A673 (cell line): ENCODE measurements around the gene FGFR1OP2.

Experiments
- EZH2 ChIP-seq: fragments of 200-600 bp; sonication (generic); IDR thresholded peaks from 2 replicates; pipeline ENCODE4 v1.6.1; 2017; ENCODE audit warnings: borderline replicate concordance, low read depth, mild to moderate bottlenecking, mixed read lengths, antibody characterized with exemption, low read length; ENCODE audit not compliant: poor library complexity, severe bottlenecking
- TF ChIP-seq, protein P1 (sequence below): fragments of 300-800, 200-600 bp; sonication (generic); conservative IDR thresholded peaks from 2 replicates; pipeline ENCODE4 v1.5.1; 2017; ENCODE audit warnings: low read depth, mild to moderate bottlenecking, antibody characterized with exemption, low read length, moderate library complexity, mixed read lengths

DNA sequence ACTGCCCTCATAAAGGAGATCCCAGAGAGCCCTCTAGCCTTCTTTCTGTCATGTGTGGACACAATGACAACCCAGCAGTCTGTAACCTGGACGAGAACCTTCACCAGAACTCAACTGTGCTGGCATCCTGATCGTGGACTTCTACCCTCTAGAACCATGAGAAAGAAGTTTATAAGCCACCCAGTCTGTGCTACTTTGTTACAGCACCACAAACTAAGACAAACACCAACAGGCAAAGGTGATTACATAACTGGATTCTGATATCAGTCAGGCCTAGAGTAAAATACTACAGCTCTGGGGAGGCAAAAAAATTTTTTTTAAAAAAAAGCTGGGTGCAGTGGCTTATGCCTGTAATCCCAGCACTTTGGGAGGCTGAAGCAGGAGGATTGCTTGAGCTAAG lies 57.4 kb downstream of the FGFR1OP2 start:
- TF ChIP-seq, protein P1, sequence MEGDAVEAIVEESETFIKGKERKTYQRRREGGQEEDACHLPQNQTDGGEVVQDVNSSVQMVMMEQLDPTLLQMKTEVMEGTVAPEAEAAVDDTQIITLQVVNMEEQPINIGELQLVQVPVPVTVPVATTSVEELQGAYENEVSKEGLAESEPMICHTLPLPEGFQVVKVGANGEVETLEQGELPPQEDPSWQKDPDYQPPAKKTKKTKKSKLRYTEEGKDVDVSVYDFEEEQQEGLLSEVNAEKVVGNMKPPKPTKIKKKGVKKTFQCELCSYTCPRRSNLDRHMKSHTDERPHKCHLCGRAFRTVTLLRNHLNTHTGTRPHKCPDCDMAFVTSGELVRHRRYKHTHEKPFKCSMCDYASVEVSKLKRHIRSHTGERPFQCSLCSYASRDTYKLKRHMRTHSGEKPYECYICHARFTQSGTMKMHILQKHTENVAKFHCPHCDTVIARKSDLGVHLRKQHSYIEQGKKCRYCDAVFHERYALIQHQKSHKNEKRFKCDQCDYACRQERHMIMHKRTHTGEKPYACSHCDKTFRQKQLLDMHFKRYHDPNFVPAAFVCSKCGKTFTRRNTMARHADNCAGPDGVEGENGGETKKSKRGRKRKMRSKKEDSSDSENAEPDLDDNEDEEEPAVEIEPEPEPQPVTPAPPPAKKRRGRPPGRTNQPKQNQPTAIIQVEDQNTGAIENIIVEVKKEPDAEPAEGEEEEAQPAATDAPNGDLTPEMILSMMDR, result no peak
- no peak for TF ChIP-seq EZH2
